ENCODE measurements around the gene MT3.

Gene MT3

GRCh38 chr16:56559109-56559508, 30.2 kb upstream of the MT3 start:
- TF ChIP-seq CTCF (IDR thresholded peaks at IDR 0.05; ENCODE audit: insufficient read depth, low read length): no peak
- TF ChIP-seq GABPA (IDR thresholded peaks at IDR 0.05; ENCODE audit: low read depth): no peak
- TF ChIP-seq POLR2AphosphoS5 (IDR thresholded peaks at IDR 0.05; ENCODE audit: low read depth): no peak
- TF ChIP-seq, protein P1, sequence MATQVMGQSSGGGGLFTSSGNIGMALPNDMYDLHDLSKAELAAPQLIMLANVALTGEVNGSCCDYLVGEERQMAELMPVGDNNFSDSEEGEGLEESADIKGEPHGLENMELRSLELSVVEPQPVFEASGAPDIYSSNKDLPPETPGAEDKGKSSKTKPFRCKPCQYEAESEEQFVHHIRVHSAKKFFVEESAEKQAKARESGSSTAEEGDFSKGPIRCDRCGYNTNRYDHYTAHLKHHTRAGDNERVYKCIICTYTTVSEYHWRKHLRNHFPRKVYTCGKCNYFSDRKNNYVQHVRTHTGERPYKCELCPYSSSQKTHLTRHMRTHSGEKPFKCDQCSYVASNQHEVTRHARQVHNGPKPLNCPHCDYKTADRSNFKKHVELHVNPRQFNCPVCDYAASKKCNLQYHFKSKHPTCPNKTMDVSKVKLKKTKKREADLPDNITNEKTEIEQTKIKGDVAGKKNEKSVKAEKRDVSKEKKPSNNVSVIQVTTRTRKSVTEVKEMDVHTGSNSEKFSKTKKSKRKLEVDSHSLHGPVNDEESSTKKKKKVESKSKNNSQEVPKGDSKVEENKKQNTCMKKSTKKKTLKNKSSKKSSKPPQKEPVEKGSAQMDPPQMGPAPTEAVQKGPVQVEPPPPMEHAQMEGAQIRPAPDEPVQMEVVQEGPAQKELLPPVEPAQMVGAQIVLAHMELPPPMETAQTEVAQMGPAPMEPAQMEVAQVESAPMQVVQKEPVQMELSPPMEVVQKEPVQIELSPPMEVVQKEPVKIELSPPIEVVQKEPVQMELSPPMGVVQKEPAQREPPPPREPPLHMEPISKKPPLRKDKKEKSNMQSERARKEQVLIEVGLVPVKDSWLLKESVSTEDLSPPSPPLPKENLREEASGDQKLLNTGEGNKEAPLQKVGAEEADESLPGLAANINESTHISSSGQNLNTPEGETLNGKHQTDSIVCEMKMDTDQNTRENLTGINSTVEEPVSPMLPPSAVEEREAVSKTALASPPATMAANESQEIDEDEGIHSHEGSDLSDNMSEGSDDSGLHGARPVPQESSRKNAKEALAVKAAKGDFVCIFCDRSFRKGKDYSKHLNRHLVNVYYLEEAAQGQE (IDR thresholded peaks at IDR 0.05; ENCODE audit: insufficient replicate concordance, low read depth): no peak
- TF ChIP-seq SPI1 (IDR thresholded peaks at IDR 0.05; ENCODE audit: borderline replicate concordance, low read depth): no peak
- no peak overlapping the region for H3K4me3 ChIP-seq (replicated peaks; ENCODE audit: insufficient read depth, low read length)
- no peak overlapping the region for H3K27ac ChIP-seq (replicated peaks)
- DNase-seq (ENCODE audit: low read depth in 1 of 2, low spot score in 1 of 2): no peak
- H3K27me3 ChIP-seq (ENCODE audit: insufficient read depth, poor library complexity, severe bottlenecking): peaks cover 2% of the 10 kb centered on the region

DNA sequence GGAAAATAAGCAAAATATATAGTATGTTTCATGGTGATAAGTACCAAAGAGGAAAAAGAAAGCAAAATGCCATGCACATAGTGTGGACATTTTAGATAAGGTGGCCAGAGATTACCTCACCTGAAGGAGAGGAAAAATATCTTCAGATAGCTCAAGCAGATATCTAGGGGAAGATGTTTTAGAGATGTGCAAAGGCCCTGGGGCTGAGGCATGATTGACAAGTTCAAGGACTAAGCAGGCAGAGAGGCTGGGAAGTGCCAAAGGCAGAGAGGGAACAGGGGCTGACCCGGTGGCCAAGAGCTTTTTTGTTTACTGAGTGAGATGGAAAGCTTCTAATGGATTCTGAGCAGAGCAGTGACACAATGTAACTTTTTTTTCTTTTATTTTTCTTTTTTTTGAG, 28.9 kb upstream of the MT3 start:
- TF ChIP-seq CTCF (IDR thresholded peaks at IDR 0.05; ENCODE audit: insufficient read depth, low read length) (no peak), SPI1 (IDR thresholded peaks at IDR 0.05; ENCODE audit: borderline replicate concordance, low read depth) (no peak), GABPA (IDR thresholded peaks at IDR 0.05; ENCODE audit: low read depth) (no peak)
- DNase-seq (ENCODE audit: low read depth in 1 of 2, low spot score in 1 of 2): no peak
- Histone ChIP-seq H3K27me3 (ENCODE audit: insufficient read depth, poor library complexity, severe bottlenecking) (peaks cover 2% of the 10 kb centered on the region), H3K27ac (replicated peaks) (no peak overlapping the region), H3K4me3 (replicated peaks; ENCODE audit: insufficient read depth, low read length) (no peak overlapping the region)

GRCh38 chr16:56561126-56561525, 28.2 kb upstream of the MT3 start:
- TF ChIP-seq GABPA (IDR thresholded peaks at IDR 0.05; ENCODE audit: low read depth): no peak
- no peak for TF ChIP-seq POLR2AphosphoS5 (IDR thresholded peaks at IDR 0.05; ENCODE audit: low read depth)
- no peak for TF ChIP-seq SPI1 (IDR thresholded peaks at IDR 0.05; ENCODE audit: borderline replicate concordance, low read depth)
- TF ChIP-seq CTCF (IDR thresholded peaks at IDR 0.05; ENCODE audit: insufficient read depth, low read length): no peak
- TF ChIP-seq, protein P1 (IDR thresholded peaks at IDR 0.05; ENCODE audit: insufficient replicate concordance, low read depth): no peak
- no peaks in the 10 kb centered on the region for H3K27me3 ChIP-seq (ENCODE audit: insufficient read depth, poor library complexity, severe bottlenecking)
- H3K4me3 ChIP-seq (replicated peaks; ENCODE audit: insufficient read depth, low read length): no peak overlapping the region
- no peak for DNase-seq (ENCODE audit: low read depth in 1 of 2, low spot score in 1 of 2)
- H3K27ac ChIP-seq (replicated peaks): no peak overlapping the region

DNA sequence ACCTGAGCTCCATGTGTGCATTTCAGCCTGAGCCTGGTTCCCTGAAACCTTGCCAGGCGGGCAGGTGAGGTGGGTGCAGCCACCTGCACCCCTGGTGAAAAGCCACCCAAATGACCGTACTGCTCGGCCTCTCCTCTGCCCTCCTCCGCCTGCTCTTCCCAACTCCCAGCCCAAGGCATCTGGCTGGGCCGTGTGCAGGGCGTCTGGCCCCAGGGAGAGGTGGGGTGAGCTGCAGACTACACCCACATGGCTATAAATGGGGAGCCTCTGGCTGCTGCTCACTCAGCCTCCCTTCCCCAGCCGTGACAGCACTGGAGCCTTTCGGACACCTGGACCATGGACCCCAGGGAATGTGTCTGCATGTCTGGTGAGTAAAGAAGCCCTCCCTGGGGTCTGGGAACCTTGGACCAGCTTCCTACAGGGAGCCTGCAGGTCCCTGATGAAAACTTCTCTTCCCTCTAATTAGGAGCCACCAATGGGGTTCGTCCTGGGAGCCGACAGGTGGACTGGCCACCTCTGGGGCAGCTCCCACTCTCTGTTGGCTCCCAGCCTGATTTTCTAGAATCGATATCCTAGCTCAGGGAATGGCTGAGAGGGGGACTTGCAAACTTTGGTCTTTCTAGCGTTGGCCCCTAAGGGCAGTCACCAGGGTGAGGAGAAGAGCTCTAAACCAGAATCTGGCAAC, 24.4 kb upstream of the MT3 start, which contains the start of gene MT4:
MT4 (plus strand) TSS at position 281 of the 685 bp plus-strand sequence; CDS start at position 337, 56 bp downstream.
- H3K27ac ChIP-seq (replicated peaks): no peak within 1 kb of the TSS
- no peak for DNase-seq (ENCODE audit: low read depth in 1 of 2, low spot score in 1 of 2)
- H3K4me3 ChIP-seq (replicated peaks; ENCODE audit: insufficient read depth, low read length): no peak within 1 kb of the TSS
- TF ChIP-seq SPI1 (IDR thresholded peaks at IDR 0.05; ENCODE audit: borderline replicate concordance, low read depth) (no peak), GABPA (IDR thresholded peaks at IDR 0.05; ENCODE audit: low read depth) (no peak), CTCF (IDR thresholded peaks at IDR 0.05; ENCODE audit: insufficient read depth, low read length) (no peak), POLR2AphosphoS5 (IDR thresholded peaks at IDR 0.05; ENCODE audit: low read depth) (no peak)
- TF ChIP-seq, protein P1 (IDR thresholded peaks at IDR 0.05; ENCODE audit: insufficient replicate concordance, low read depth): no peak
- no peaks in the 10 kb centered on the region for H3K27me3 ChIP-seq (ENCODE audit: insufficient read depth, poor library complexity, severe bottlenecking)
